A549 (cell line): Measurements from ENCODE around the gene POLR3GL. TPM values are rescaled to one million over a fixed set of nuclear protein-coding genes. Genes with fewer than 3 reads are reported as not detected.
A peak's percentile ranks its signal among the peaks of the same experiment; 100 is the strongest.

Experiments
- ATAC-seq, 2 experiments: fragments of 200-7000 bp in 1 of 2; fragments of >200 bp in 1 of 2; cut with Nextera tagmentation in 1 of 2; cut with Tn5 transposase in 1 of 2; 3 replicates each; pipeline versions ENCODE4 v1.8.0 to v1.9.1; 2018 to 2020; ENCODE audit warnings: mild to moderate bottlenecking in 1 of 2, moderate library complexity in 1 of 2
- CTCF ChIA-PET: fragments of 300-600 bp; sonication (Branson Sonifier 250); formaldehyde crosslinking; extraction: SDS; loops from one replicate; lab custom pipeline; 2021; ENCODE audit warnings: antibody characterized with exemption, inconsistent platforms; lab: Yijun Ruan, JAX
- POLR2A ChIA-PET: fragments of 350-600 bp; formaldehyde crosslinking; extraction: SDS; loops from one replicate; lab custom pipeline; 2021; ENCODE audit warnings: antibody characterized with exemption, inconsistent platforms; lab: Yijun Ruan, JAX
- DNase-seq, 2 experiments: peaks; one replicate each; pipeline versions ENCODE4 v3.0.0 to v3.0.0-alpha.2; 2011 to 2016; ENCODE audit warnings: low read depth in 1 of 2, low spot score in 1 of 2
- FAIRE-seq: peaks from 2 replicates; lab custom pipeline; 2011; peaks lifted over from hg19 to GRCh38; lab: Jason Lieb, UNC
- H3K27ac ChIP-seq, 2 experiments: fragments of >200 bp; sonication (Bioruptor Twin); formaldehyde crosslinking; 3 replicates each; pipeline ENCODE4 v1.5.1; 2016 to 2017
- H3K4me1 ChIP-seq: fragments of >200 bp; sonication (Bioruptor Twin); formaldehyde crosslinking; 3 replicates; pipeline ENCODE4 v1.6.1; 2016
- H3K4me2 ChIP-seq: fragments of >200 bp; sonication (Bioruptor Twin); formaldehyde crosslinking; 3 replicates; pipeline ENCODE4 v1.6.1; 2016
- H3K4me3 ChIP-seq: fragments of >200 bp; sonication (Bioruptor Twin); formaldehyde crosslinking; 3 replicates; pipeline ENCODE4 v1.5.1; 2016
- H3K9me3 ChIP-seq: fragments of >200 bp; sonication (Bioruptor Twin); formaldehyde crosslinking; 3 replicates; pipeline ENCODE4 v1.6.1; 2016
- E2F6 ChIP-seq: IDR thresholded peaks from 2 replicates; pipeline ENCODE4 v1.6.1; 2012; ENCODE audit warnings: low read depth, borderline replicate concordance
- ELK1 ChIP-seq: fragments of 150-350 bp; IDR thresholded peaks from 2 replicates; pipeline ENCODE4 v1.6.1; 2014; ENCODE audit warnings: low read depth, mild to moderate bottlenecking, low read length
- ESRRA ChIP-seq: fragments of 150-350 bp; IDR thresholded peaks from 2 replicates; pipeline ENCODE4 v1.6.1; 2014; ENCODE audit warnings: mild to moderate bottlenecking, low read length, borderline replicate concordance
- FOSL2 ChIP-seq, 2 experiments: fragments of 450-650 bp in 1 of 2; fragments of >200 bp in 1 of 2; sonication (Bioruptor Twin) in 1 of 2; formaldehyde crosslinking; IDR thresholded peaks; 2 replicates each; pipeline versions ENCODE4 v1.5.0 to v1.6.1; 2016 to 2020; ENCODE audit warnings: mild to moderate bottlenecking in 1 of 2, moderate library complexity in 1 of 2
- FOXS1 ChIP-seq: fragments of 250-450 bp; sonication (Bioruptor Pico); IDR thresholded peaks from 2 replicates; pipeline ENCODE4 v1.5.0; 2020; ENCODE audit warnings: mild to moderate bottlenecking, moderate library complexity
- GATA3 ChIP-seq: IDR thresholded peaks from 2 replicates; pipeline ENCODE4 v1.6.1; 2012; ENCODE audit warnings: borderline replicate concordance
- HMGXB4 ChIP-seq: fragments of 250-450 bp; sonication (Bioruptor Pico); IDR thresholded peaks from 2 replicates; pipeline ENCODE4 v1.5.0; 2021; ENCODE audit warnings: mild to moderate bottlenecking, moderate library complexity, borderline replicate concordance
- HOXA7 ChIP-seq: fragments of 250-450 bp; sonication (Bioruptor Pico); IDR thresholded peaks from 2 replicates; pipeline ENCODE4 v1.5.0; 2020; ENCODE audit warnings: mild to moderate bottlenecking, moderate library complexity
- HOXB5 ChIP-seq: fragments of 250-450 bp; sonication (Bioruptor Pico); IDR thresholded peaks from 2 replicates; pipeline ENCODE4 v1.5.0; 2020; ENCODE audit warnings: mild to moderate bottlenecking, moderate library complexity
- JUNB ChIP-seq: fragments of >200 bp; sonication (Bioruptor Twin); formaldehyde crosslinking; IDR thresholded peaks from 2 replicates; pipeline ENCODE4 v1.6.1; 2016
- KDM1A ChIP-seq: fragments of 200-600 bp; sonication (generic); IDR thresholded peaks from 2 replicates; pipeline ENCODE4 v1.6.1; 2016; ENCODE audit warnings: low read depth, mild to moderate bottlenecking
- KDM5A ChIP-seq: fragments of 200-600 bp; sonication (generic); IDR thresholded peaks from 2 replicates; pipeline ENCODE4 v1.6.1; 2016; ENCODE audit warnings: antibody characterized with exemption, mild to moderate bottlenecking
- MAX ChIP-seq: IDR thresholded peaks from 2 replicates; pipeline ENCODE4 v1.6.1; 2012
- MAZ ChIP-seq: fragments of 150-350 bp; IDR thresholded peaks from 2 replicates; pipeline ENCODE4 v1.6.1; 2014; ENCODE audit warnings: antibody characterized with exemption, low read depth, low read length, borderline replicate concordance
- RAD21 ChIP-seq, 2 experiments: fragments of >200 bp in 1 of 2; sonication (Bioruptor Twin) in 1 of 2; formaldehyde crosslinking in 1 of 2; IDR thresholded peaks in 1 of 2; conservative IDR thresholded peaks in 1 of 2; 2 replicates in 1 of 2; 3 replicates in 1 of 2; pipeline ENCODE4 v1.6.1; 2012 to 2018; ENCODE audit warnings: inconsistent platforms in 1 of 2
- REST ChIP-seq: fragments of 200-600 bp; sonication (generic); IDR thresholded peaks from 2 replicates; pipeline ENCODE4 v1.6.1; 2016; ENCODE audit warnings: antibody characterized with exemption, mild to moderate bottlenecking, moderate library complexity
- RFX5 ChIP-seq: fragments of 450-650 bp; IDR thresholded peaks from 2 replicates; pipeline ENCODE4 v1.7.1; 2014; ENCODE audit warnings: antibody characterized with exemption, mild to moderate bottlenecking, moderate library complexity
- RNF2 ChIP-seq: fragments of 200-600 bp; sonication (generic); IDR thresholded peaks from 2 replicates; pipeline ENCODE4 v1.6.1; 2016; ENCODE audit warnings: low read depth, mild to moderate bottlenecking, antibody characterized with exemption, moderate library complexity, borderline replicate concordance
- TFCP2L1 ChIP-seq: fragments of 250-450 bp; sonication (Bioruptor Pico); IDR thresholded peaks from 2 replicates; pipeline ENCODE4 v1.5.0; 2021; ENCODE audit warnings: mild to moderate bottlenecking
- TP53 ChIP-seq: fragments of 250-450 bp; sonication (Bioruptor Pico); IDR thresholded peaks from 2 replicates; pipeline ENCODE4 v1.5.0; 2021; ENCODE audit warnings: mild to moderate bottlenecking, moderate library complexity
- ZFP36 ChIP-seq: fragments of 450-650 bp; IDR thresholded peaks from 2 replicates; pipeline ENCODE4 v1.6.1; 2014; ENCODE audit warnings: borderline replicate concordance; ENCODE audit not compliant: partially characterized antibody
- ZSCAN20 ChIP-seq: fragments of 250-450 bp; sonication (Bioruptor Pico); IDR thresholded peaks from 2 replicates; pipeline ENCODE4 v1.8.0; 2022; ENCODE audit warnings: mild to moderate bottlenecking, moderate library complexity
- WGBS: methylation state at CpG from one replicate; pipeline ENCODE4 v1.1.6; 2017; ENCODE audit errors: missing lambda C conversion rate; 5-methylcytosine and 5-hydroxymethylcytosine counted together
- polyA plus RNA-seq, 4 experiments: library from polyadenylated mRNA; depleted of rRNA in 3 of 4; stranded (reverse); fragments of >200 nt; fragmentation: RNase III in 1 of 4; extraction: RNeasy Plus Mini Kit Qiagen cat#74134 plus additional on column Dnase treatment in 1 of 4; gene quantifications; 2 replicates in 3 of 4; 3 replicates in 1 of 4; pipeline ENCODE4 v1.2.3, GENCODE V29; 2011 to 2017

The POLR3GL gene
- polyA plus RNA-seq, 2 of the 4 experiments (the other 2 are of a cell fraction), result 12.6 to 15.7 TPM

- POLR2A ChIA-PET, result no interaction called here
- WGBS, result 51% methylated on average over 5 of the region's 5 CpGs
- H3K9me3 ChIP-seq, result no peaks in the 10 kb centered on the region
- TF ChIP-seq GATA3 (no peak), ESRRA (no peak), HMGXB4 (no peak), FOXS1 (CRISPR knock-in tag) (no peak), RAD21 (conservative IDR thresholded peaks at IDR 0.05 in 1 of 2, IDR thresholded peaks at IDR 0.05 in 1 of 2) (no peak), KDM5A (no peak), ZFP36 (peak; percentile 61), RFX5 (no peak), KDM1A (no peak)
- TF ChIP-seq, all 56 proteins: peak for 1
- no peak within 1 kb of the TSS for H3K27ac ChIP-seq
- peaks cover 14% of the 10 kb centered on the region for H3K4me1 ChIP-seq
- CTCF ChIA-PET, result interaction anchor here (1.0 to 21.3 kb wide), 6 partner anchors 9 to 176 kb away, joined by 4 to 566 read pairs (median 10); partner anchors contain the start of genes NUDT17 and TXNIP
- ATAC-seq (no peak), FAIRE-seq (no peak), DNase-seq (no peak)
- H3K4me2 ChIP-seq, result peak within 1 kb of the TSS; percentile 36; the same call in 2 of the 3 replicates
- no peak within 1 kb of the TSS for H3K4me3 ChIP-seq
These were observed 57.3 kb downstream of the POLR3GL start, which contains the start of gene HJV for GRCh38 chr1:146021622-146022402. TSS of gene HJV (minus strand) at chr1:146021735. CDS start at chr1:146020231, 1,504 bp downstream.

GRCh38 chr1:146022403-146023127 lies 58.1 kb downstream of the POLR3GL start:
- POLR2A ChIA-PET, result no interaction called here
- FAIRE-seq (no peak), DNase-seq (no peak), ATAC-seq (no peak)
- Histone ChIP-seq H3K27ac (no peak overlapping the region), H3K4me1 (peaks cover 14% of the 10 kb centered on the region), H3K4me2 (no peak overlapping the region), H3K9me3 (no peaks in the 10 kb centered on the region), H3K4me3 (no peak overlapping the region)
- TF ChIP-seq RNF2, result no peak
- no peak for TF ChIP-seq HOXA7 (CRISPR knock-in tag)
- TF ChIP-seq FOSL2 (IDR thresholded peaks at IDR 0.05), result no peak
- no peak for TF ChIP-seq FOSL2 (CRISPR knock-in tag; IDR thresholded peaks at IDR 0.05)
- TF ChIP-seq KDM1A, result no peak
- TF ChIP-seq RFX5, result no peak
- no peak for TF ChIP-seq JUNB
- no peak for TF ChIP-seq ELK1
- no peak for TF ChIP-seq GATA3
- no peak for TF ChIP-seq HMGXB4
- no peak for TF ChIP-seq TFCP2L1 (CRISPR knock-in tag)
- TF ChIP-seq KDM5A, result no peak
- no peak for TF ChIP-seq HOXB5 (CRISPR knock-in tag)
- TF ChIP-seq E2F6, result no peak
- TF ChIP-seq REST, result no peak
- TF ChIP-seq MAZ, result no peak
- TF ChIP-seq FOXS1 (CRISPR knock-in tag), result no peak
- no peak for TF ChIP-seq TP53
- TF ChIP-seq MAX, result no peak
- TF ChIP-seq ZSCAN20 (CRISPR knock-in tag), result no peak
- WGBS, result 66% methylated on average over 7 of the region's 7 CpGs
- CTCF ChIA-PET, result interaction anchor here (1.4 to 21.3 kb wide), 4 partner anchors 10 to 177 kb away, joined by 4 to 566 read pairs (median 20); partner anchors contain the start of genes NUDT17 and TXNIP
